Activated naive CD4-positive, alpha-beta T cell treated with anti-CD3 and anti-CD28 coated beads for 36 hours (primary cell): Measurements from ENCODE around the gene CDC42EP5. TPM values are rescaled to one million over a fixed set of nuclear protein-coding genes. Genes with fewer than 3 reads are reported as not detected.
A peak's percentile ranks its signal among the peaks of the same experiment; 100 is the strongest.

ENCODE experiments used
- CTCF ChIA-PET: fragments of 350-600 bp; sonication (Branson Sonifier 250); formaldehyde crosslinking; loops from one replicate; lab custom pipeline; 2021; ENCODE audit warnings: antibody characterized with exemption; lab: Charles Lee
- DNase-seq: peaks from one replicate; pipeline ENCODE4 v3.0.0-alpha.2; 2020
- H3K27ac Mint-ChIP-seq: one replicate; pipeline ENCODE4 v1.8.0; 2021; ENCODE audit warnings: mild to moderate bottlenecking, mixed read lengths
- H3K27me3 Mint-ChIP-seq: one replicate; pipeline ENCODE4 v1.8.0; 2021; ENCODE audit warnings: low read depth, mixed read lengths
- H3K36me3 Mint-ChIP-seq: one replicate; pipeline ENCODE4 v1.8.0; 2021; ENCODE audit warnings: low read depth, mixed read lengths
- H3K4me1 Mint-ChIP-seq: one replicate; pipeline ENCODE4 v1.8.0; 2021; ENCODE audit warnings: low read depth, mixed read lengths
- H3K4me3 Mint-ChIP-seq: one replicate; pipeline ENCODE4 v1.8.0; 2021; ENCODE audit warnings: mild to moderate bottlenecking, moderate library complexity, mixed read lengths
- H3K9me3 Mint-ChIP-seq: one replicate; pipeline ENCODE4 v1.8.0; 2021; ENCODE audit warnings: mixed read lengths
- intact Hi-C: fragments of 100-400 bp; cut with micrococcal nuclease; formaldehyde crosslinking; loops from one replicate; pipeline ENCODE4 v1.15.1; 2023
- total RNA-seq, 2 experiments: library from RNA; stranded (reverse); gene quantifications; one replicate each; pipeline ENCODE4 v1.2.3, GENCODE V29; 2021

The CDC42EP5 gene
- total RNA-seq, 2 experiments from 2014 or later: not detected

DNA sequence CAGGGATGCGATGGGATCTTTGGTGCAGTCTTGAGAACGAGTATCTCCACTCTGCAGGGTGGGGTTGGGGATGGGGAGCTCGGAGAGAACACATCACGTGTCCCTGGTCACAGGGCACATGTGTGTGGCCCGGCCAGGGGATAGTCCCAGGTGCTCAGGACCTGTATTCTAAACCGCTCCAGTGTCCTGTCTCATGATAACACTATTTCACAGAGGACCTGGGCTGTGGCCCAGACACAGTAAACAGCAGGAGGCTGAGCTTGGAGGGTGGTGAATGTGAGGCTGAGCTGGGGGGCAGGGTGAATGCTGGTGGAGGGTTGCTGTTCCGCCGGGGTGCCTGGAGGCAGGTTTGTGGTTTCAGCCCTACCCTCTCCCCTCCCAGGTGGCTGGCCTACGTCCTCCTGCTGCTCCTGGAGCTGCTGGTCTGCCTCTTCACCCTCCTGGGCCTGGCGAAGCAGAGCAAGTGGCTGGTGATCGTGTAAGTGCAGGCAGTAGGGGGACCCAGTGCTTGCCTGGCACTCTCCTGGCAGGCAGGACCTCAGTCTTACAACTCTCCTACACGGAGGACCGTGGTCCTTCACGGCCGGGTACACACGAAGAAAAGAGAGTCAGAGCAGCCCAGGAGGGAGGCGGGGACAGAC is 46.7 kb downstream of the CDC42EP5 start:
- Mint-ChIP-seq H3K9me3 (no peaks in the 10 kb centered on the region), H3K27ac (no peak overlapping the region), H3K36me3 (no peaks in the 10 kb centered on the region), H3K4me3 (no peak overlapping the region), H3K27me3 (peaks cover 35% of the 10 kb centered on the region), H3K4me1 (peaks cover 9% of the 10 kb centered on the region)
- CTCF ChIA-PET: no interaction called here
- intact Hi-C loops: no loop called here
- no peak for DNase-seq

DNA sequence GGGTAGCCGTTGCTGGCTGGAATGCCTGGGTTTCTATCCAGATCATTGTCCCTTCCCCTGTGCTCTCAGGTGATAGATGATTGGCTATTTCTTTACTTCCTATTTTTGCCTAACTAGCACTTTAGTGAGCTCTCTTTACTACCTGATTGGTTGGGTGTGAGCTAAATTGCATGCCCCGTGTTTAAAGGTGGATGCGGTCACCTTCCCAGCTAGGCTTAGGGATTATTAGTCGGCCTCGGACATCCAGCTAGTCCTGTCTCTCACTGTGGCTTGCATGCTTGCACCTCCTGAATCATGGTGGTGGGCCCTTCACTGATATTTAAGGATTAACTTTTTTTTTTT is 47.7 kb downstream of the CDC42EP5 start:
- H3K27ac Mint-ChIP-seq: no peak overlapping the region
- CTCF ChIA-PET: no interaction called here

DNA sequence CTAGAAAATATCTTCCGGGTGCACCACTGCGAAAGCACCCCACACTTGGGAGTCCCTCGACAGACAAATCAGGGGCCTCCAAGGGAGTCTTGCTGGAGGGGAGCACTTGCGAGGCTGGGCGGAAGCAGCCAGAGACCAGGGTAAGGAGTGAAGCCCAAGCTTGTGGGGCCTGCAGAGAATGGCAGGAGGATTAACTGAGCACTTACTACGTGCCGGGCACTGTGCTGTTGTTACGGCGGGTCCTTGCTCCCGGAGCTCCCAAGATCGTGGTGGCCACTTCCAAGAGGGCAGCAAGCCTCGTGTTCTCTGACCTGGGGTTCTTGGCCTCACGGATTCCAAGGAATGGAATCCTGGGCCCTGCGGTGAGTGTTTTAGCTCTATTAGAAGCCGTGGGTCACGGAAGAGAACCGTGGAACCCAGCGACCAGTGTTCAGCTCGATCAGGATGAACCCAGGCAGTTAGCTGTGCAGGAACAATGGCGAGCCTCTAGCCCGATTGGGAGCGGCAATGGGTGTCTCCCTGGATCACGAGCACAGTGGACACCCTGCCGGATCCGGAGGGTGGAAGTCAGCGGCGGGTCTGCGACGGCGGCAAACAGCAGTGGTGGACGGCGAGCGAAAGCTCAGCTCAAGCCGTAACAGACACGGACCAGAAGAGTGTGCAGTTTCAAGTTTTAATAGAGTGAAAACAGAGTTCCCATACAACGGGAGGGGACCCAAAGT is 48.3 kb downstream of the CDC42EP5 start:
- Mint-ChIP-seq H3K27me3 (peaks cover 35% of the 10 kb centered on the region), H3K36me3 (no peaks in the 10 kb centered on the region), H3K9me3 (no peaks in the 10 kb centered on the region), H3K4me3 (no peak overlapping the region), H3K27ac (no peak overlapping the region), H3K4me1 (peaks cover 4% of the 10 kb centered on the region)
- intact Hi-C loops: no loop called here
- CTCF ChIA-PET: no interaction called here
- DNase-seq: no peak

More for the DNA sequence above, 47.7 kb downstream of the CDC42EP5 start:
- peaks cover 35% of the 10 kb centered on the region for H3K27me3 Mint-ChIP-seq
- intact Hi-C loops: no loop called here
- H3K4me3 Mint-ChIP-seq: no peak overlapping the region
- no peaks in the 10 kb centered on the region for H3K36me3 Mint-ChIP-seq
- H3K4me1 Mint-ChIP-seq: peaks cover 4% of the 10 kb centered on the region
- no peaks in the 10 kb centered on the region for H3K9me3 Mint-ChIP-seq
- no peak for DNase-seq

DNA sequence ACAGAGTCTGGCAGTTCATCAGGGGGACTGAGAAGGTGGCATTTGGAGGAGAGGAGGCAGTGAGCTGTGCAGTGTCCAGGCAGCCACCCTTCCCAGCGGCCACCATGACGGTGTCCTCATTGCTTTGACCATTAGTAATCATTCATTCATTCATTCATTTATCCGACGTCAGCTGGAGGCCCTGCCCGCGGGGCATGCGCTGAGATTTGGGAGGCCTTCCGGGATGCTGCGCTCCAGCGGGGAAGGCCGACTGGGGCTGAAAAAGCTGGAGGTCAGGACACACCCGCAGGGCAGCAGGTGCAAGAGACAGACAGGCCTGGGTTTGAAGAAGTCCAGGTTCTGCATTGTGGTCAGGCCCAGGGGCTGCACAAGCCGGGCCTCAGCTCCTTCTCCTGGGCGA is 48.9 kb downstream of the CDC42EP5 start:
- Mint-ChIP-seq H3K27ac (no peak overlapping the region), H3K36me3 (no peaks in the 10 kb centered on the region), H3K4me1 (peaks cover under 1% of the 10 kb centered on the region), H3K4me3 (no peak overlapping the region), H3K27me3 (peaks cover 31% of the 10 kb centered on the region), H3K9me3 (no peaks in the 10 kb centered on the region)
- CTCF ChIA-PET: no interaction called here
- intact Hi-C loops: no loop called here
- DNase-seq: no peak

DNA sequence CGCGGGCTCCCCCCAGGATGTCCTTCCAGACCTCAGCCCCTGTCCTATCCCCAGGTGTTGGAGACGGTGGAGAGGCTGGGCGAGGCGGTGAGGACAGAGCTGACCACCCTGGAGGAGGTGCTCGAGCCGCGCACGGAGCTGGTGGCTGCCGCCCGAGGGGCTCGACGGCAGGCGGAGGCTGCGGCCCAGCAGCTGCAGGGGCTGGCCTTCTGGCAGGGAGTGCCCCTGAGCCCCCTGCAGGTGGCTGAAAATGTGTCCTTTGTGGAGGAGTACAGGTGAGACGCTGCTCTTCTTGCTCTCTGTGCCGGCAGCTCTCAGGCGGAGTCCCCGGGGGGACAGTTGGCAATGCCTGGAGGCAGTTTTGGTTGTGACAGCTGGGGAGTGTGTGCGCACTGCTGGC is 51.0 kb downstream of the CDC42EP5 start:
- peaks cover 35% of the 10 kb centered on the region for H3K27me3 Mint-ChIP-seq
- no peak for DNase-seq
- H3K9me3 Mint-ChIP-seq: no peaks in the 10 kb centered on the region
- H3K4me3 Mint-ChIP-seq: no peak overlapping the region
- intact Hi-C loops: no loop called here
- CTCF ChIA-PET: interaction anchor here (0.6 to 1.0 kb wide), 2 partner anchors 18 to 371 kb away, joined by 3 read pairs; no protein-coding TSS in a partner anchor
- no peaks in the 10 kb centered on the region for H3K36me3 Mint-ChIP-seq
- peaks cover 13% of the 10 kb centered on the region for H3K4me1 Mint-ChIP-seq
- H3K27ac Mint-ChIP-seq: no peak overlapping the region

DNA sequence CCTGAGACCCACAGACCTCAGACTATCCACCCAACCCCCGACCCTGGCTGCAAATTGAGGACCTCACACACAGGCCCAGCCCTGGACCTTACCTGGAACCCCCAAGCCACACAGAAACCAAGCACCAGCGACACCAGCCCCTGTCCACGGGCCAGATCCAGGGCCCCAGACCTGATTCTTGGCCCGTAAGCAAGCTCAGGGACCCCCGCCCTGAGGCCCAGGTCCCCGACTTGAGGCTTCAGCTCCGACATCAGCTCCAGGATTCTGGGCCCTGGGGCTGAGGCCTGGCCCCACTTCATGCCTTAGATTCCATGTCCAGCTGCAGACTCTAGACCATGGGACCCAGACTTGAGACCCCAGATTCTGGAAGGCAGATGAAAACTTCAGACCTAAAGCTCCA is 51.6 kb downstream of the CDC42EP5 start:
- Mint-ChIP-seq H3K36me3 (no peaks in the 10 kb centered on the region), H3K9me3 (no peaks in the 10 kb centered on the region), H3K4me3 (no peak overlapping the region), H3K4me1 (peaks cover 15% of the 10 kb centered on the region), H3K27ac (no peak overlapping the region), H3K27me3 (peaks cover 34% of the 10 kb centered on the region)
- no peak for DNase-seq
- CTCF ChIA-PET: interaction anchor here (1.0 kb wide), 1 partner anchor 18 kb away, joined by 3 read pairs; no protein-coding TSS in a partner anchor
- intact Hi-C loops: no loop called here

DNA sequence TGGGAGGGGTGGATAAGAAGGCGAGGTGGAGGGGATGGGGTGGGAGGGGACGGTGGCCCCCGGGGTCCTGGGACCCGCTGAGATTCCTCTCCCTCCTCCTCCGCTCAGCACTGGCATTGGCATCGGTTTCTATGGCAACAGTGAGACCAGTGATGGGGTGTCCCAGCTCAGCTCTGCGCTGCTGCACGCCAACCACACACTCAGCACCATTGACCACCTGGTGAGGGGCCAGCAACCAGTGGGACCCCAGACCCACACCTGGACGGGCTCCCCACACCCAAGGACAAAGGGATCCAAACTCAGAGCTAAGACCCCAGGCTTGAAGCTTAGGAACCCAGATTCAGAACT is 52.0 kb downstream of the CDC42EP5 start:
- H3K27ac Mint-ChIP-seq: no peak overlapping the region
- H3K27me3 Mint-ChIP-seq: peaks cover 32% of the 10 kb centered on the region
- intact Hi-C loops: no loop called here
- DNase-seq: no peak
- CTCF ChIA-PET: interaction anchor here (1.0 kb wide), 1 partner anchor 19 kb away, joined by 3 read pairs; no protein-coding TSS in a partner anchor
- peaks cover 15% of the 10 kb centered on the region for H3K4me1 Mint-ChIP-seq
- no peaks in the 10 kb centered on the region for H3K9me3 Mint-ChIP-seq
- H3K36me3 Mint-ChIP-seq: no peaks in the 10 kb centered on the region
- no peak overlapping the region for H3K4me3 Mint-ChIP-seq

DNA sequence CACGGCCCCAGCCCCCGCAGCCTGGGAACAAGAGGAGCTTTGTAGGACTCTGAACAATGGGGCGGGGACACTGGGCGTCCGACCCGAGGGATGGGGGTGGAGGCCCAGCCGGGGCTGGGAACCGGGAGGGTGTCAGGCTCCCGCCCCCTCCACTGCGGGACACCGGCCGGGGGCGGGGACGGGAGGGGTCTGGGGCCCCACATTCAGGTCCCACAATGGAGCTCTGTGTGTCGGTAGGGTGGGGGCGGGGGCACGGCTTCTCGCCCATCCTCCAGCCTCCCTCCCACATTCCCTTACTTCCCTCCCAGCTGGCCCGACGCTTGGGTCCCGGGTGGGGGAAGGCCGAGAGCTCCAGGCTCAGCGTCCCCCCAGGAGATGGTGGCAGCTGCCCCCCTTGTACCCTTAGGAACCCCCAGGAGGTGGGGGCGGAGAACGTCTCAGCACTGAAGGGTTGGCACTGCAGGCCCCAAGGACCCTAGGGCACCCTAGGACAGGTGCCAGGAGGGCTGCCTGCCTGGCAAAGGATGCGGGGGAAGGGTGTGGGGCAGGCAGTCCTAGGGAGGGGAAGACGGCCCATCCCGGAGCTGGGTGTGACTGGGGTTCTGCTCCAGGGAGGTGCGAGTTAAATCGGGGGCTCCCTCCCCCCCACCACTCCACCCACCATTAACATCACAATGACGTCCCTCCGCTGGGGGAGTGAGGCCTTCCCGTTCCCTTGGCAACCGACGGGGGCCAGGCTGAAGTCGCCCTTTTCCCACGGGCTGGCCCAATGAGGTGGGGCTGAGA is 52.5 kb downstream of the CDC42EP5 start:
- H3K36me3 Mint-ChIP-seq: no peaks in the 10 kb centered on the region
- peaks cover 17% of the 10 kb centered on the region for H3K4me1 Mint-ChIP-seq
- H3K4me3 Mint-ChIP-seq: no peak overlapping the region
- DNase-seq: no peak
- H3K27me3 Mint-ChIP-seq: peaks cover 31% of the 10 kb centered on the region
- intact Hi-C loops: no loop called here
- no peak overlapping the region for H3K27ac Mint-ChIP-seq
- CTCF ChIA-PET: no interaction called here
- H3K9me3 Mint-ChIP-seq: no peaks in the 10 kb centered on the region

DNA sequence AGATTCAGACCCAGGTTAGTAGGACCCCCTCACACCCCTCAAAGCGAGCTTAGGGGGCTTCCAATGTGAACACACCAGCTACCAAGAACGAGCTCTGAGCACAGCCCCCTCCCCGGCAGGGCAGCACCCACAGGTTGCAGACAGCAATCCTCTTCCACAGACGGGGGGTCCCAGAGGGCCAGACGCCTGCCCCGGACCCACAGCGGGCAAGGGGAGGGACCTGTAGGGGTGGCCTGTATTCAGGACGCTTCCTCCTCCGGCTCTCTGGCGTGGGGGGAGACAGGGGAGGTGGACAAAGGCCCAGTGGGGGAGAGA is 53.1 kb downstream of the CDC42EP5 start:
- intact Hi-C loops: no loop called here
- CTCF ChIA-PET: no interaction called here
- no peaks in the 10 kb centered on the region for H3K36me3 Mint-ChIP-seq
- no peaks in the 10 kb centered on the region for H3K9me3 Mint-ChIP-seq
- H3K27ac Mint-ChIP-seq: no peak overlapping the region
- H3K4me3 Mint-ChIP-seq: no peak overlapping the region
- H3K27me3 Mint-ChIP-seq: peaks cover 31% of the 10 kb centered on the region
- no peak for DNase-seq
- peaks cover 17% of the 10 kb centered on the region for H3K4me1 Mint-ChIP-seq

DNA sequence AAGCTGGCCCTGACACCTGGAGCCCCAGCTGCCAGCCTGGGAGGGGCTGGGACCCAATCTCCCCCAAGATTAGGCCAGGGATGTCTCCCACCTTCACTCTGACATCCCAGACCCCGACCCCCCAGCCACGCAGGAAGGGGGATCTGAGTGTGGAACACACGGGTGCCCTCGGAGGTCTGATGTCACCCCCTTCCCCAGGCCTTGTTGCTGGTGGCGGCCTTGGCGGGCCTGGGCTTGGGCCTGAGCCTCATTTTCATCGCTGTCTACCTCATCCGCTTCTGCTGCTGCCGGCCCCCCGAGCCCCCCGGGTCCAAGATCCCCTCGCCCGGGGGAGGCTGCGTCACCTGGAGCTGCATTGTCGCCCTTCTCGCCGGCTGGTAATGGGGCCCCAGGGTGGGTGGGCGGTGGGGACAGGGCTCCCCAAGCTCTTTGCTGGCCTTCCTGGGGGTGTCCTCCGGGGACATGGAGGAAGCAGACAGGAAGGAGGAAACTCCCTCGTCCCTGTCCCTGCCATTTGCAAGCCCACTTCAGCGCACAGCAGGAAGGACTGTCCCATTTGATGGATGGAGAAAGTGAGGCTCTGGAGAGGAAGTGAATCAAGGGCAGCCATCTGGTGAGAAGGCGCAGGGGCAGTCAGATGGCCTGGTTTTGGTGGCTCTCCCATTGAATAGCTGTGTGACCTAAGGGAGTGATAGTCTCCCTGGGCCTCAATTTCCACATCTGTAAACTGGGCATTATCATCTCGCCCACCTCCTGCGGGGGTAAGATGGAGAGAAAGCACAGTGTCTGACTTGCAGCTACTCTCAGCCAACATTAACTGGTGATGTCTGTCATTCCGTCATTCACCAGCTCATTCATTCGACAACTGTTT is 53.9 kb downstream of the CDC42EP5 start:
- no peak overlapping the region for H3K27ac Mint-ChIP-seq
- no peak overlapping the region for H3K4me3 Mint-ChIP-seq
- intact Hi-C loops: no loop called here
- DNase-seq: no peak
- peaks cover 17% of the 10 kb centered on the region for H3K4me1 Mint-ChIP-seq
- H3K9me3 Mint-ChIP-seq: no peaks in the 10 kb centered on the region
- no peaks in the 10 kb centered on the region for H3K36me3 Mint-ChIP-seq
- CTCF ChIA-PET: interaction anchor here (1.5 kb wide), 1 partner anchor 20 kb away, joined by 5 read pairs; no protein-coding TSS in a partner anchor
- peaks cover 30% of the 10 kb centered on the region for H3K27me3 Mint-ChIP-seq

DNA sequence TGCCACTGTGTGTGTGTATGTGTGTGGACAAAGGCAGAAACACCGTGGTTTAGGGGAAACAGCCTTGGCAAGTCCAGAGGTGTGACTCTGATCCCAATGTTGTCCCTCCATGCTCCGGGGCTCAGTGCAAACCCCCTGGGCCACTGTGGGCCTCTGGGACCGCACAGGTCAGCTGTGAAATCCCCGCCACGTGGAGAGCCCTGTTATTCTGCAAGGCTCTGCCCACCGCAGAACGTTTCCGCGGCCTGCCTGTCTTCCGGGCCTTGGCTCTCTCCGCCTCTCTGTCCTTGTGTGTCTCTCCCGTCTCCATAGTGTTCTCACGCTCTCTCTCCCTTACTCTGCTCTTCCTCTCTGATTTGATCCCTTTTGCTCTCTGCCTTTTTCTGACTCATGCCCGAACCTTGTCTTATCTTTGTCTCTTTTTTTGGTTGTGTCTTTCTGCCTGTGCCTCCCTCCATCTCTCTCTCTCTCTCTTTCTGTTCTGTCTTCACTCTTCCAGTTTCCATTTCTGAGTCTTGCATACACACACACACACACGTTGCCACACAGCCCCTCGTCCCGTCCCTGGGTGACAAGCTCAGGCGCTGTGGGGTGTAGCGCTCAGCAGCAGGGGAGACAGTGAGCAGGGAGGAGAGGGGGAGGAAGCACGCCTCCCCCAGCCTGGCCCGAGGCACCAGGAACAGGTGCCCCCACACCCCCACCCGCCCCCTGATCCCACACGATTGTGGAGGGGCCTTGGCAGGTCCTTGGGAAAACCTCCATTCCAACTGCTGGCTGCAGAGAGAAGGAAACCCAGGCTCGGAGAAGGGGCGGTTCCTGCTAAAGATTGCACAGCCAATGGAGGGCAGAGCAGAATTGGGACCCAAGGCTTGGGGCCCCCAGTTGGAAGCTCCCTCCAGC is 54.8 kb downstream of the CDC42EP5 start:
- peaks cover 28% of the 10 kb centered on the region for H3K27me3 Mint-ChIP-seq
- no peak overlapping the region for H3K27ac Mint-ChIP-seq
- DNase-seq: peak; percentile 53
- H3K9me3 Mint-ChIP-seq: no peaks in the 10 kb centered on the region
- peaks cover 17% of the 10 kb centered on the region for H3K4me1 Mint-ChIP-seq
- peak overlapping the region; percentile 32 for H3K4me3 Mint-ChIP-seq
- no peaks in the 10 kb centered on the region for H3K36me3 Mint-ChIP-seq
- intact Hi-C loops: no loop called here
- CTCF ChIA-PET: interaction anchor here (1.5 kb wide), 1 partner anchor 21 kb away, joined by 5 read pairs; no protein-coding TSS in a partner anchor
